IPS-18a (cell line): Measurements from ENCODE around the gene BCAS4.

Source experiments
- H3K27ac ChIP-seq: one replicate; pipeline ENCODE4 v1.5.1; 2013; ENCODE audit warnings: low read length
- H3K27me3 ChIP-seq: one replicate; pipeline ENCODE4 v1.6.1; 2013; ENCODE audit warnings: mild to moderate bottlenecking, low read length; ENCODE audit not compliant: control insufficient read depth, insufficient read depth
- H3K36me3 ChIP-seq: one replicate; pipeline ENCODE4 v1.6.1; 2013; ENCODE audit warnings: low read depth, low read length; ENCODE audit not compliant: control insufficient read depth
- H3K4me1 ChIP-seq: one replicate; pipeline ENCODE4 v1.6.1; 2013; ENCODE audit warnings: low read depth, low read length; ENCODE audit not compliant: control insufficient read depth
- H3K4me3 ChIP-seq: one replicate; pipeline ENCODE4 v1.5.1; 2013; ENCODE audit warnings: low read length
- H3K9ac ChIP-seq: one replicate; pipeline ENCODE4 v1.6.1; 2013; ENCODE audit warnings: mild to moderate bottlenecking, low read length, moderate library complexity
- H3K9me3 ChIP-seq: one replicate; pipeline ENCODE4 v1.6.1; 2013; ENCODE audit warnings: low read depth, low read length; ENCODE audit not compliant: control insufficient read depth

The BCAS4 gene

GRCh38 chr20:50916257-50916656 is 121.4 kb downstream of the BCAS4 start:
- no peak overlapping the region for H3K27ac ChIP-seq
- H3K36me3 ChIP-seq, result peaks cover 21% of the 10 kb centered on the region
- H3K9me3 ChIP-seq, result no peaks in the 10 kb centered on the region
- no peaks in the 10 kb centered on the region for H3K27me3 ChIP-seq
- peaks cover 4% of the 10 kb centered on the region for H3K4me1 ChIP-seq
- H3K4me3 ChIP-seq, result no peak overlapping the region
- no peak overlapping the region for H3K9ac ChIP-seq

GRCh38 chr20:50916934-50917333 is 122.1 kb downstream of the BCAS4 start:
- H3K27me3 ChIP-seq, result no peaks in the 10 kb centered on the region
- H3K27ac ChIP-seq, result no peak overlapping the region
- H3K4me1 ChIP-seq, result peaks cover 4% of the 10 kb centered on the region
- no peak overlapping the region for H3K9ac ChIP-seq
- H3K36me3 ChIP-seq, result peaks cover 21% of the 10 kb centered on the region
- H3K4me3 ChIP-seq, result no peak overlapping the region
- no peaks in the 10 kb centered on the region for H3K9me3 ChIP-seq

- Histone ChIP-seq H3K36me3 (peaks cover 27% of the 10 kb centered on the region), H3K9me3 (no peaks in the 10 kb centered on the region)
Observed at GRCh38 chr20:50918403-50918802, 123.5 kb downstream of the BCAS4 start.

GRCh38 chr20:50919567-50919966 is 124.7 kb downstream of the BCAS4 start:
- peaks cover 36% of the 10 kb centered on the region for H3K36me3 ChIP-seq
- H3K9ac ChIP-seq, result no peak overlapping the region
- no peaks in the 10 kb centered on the region for H3K27me3 ChIP-seq
- peaks cover 4% of the 10 kb centered on the region for H3K4me1 ChIP-seq
- no peaks in the 10 kb centered on the region for H3K9me3 ChIP-seq
- no peak overlapping the region for H3K27ac ChIP-seq
- H3K4me3 ChIP-seq, result no peak overlapping the region

More at GRCh38 chr20:50918403-50918802, 123.5 kb downstream of the BCAS4 start:
- H3K9ac ChIP-seq, result no peak overlapping the region
- H3K27ac ChIP-seq, result no peak overlapping the region
- peaks cover 4% of the 10 kb centered on the region for H3K4me1 ChIP-seq
- no peaks in the 10 kb centered on the region for H3K27me3 ChIP-seq
- no peak overlapping the region for H3K4me3 ChIP-seq

GRCh38 chr20:50920997-50921396 is 126.1 kb downstream of the BCAS4 start:
- H3K4me3 ChIP-seq, result no peak overlapping the region
- no peaks in the 10 kb centered on the region for H3K9me3 ChIP-seq
- H3K4me1 ChIP-seq, result no peaks in the 10 kb centered on the region
- H3K27ac ChIP-seq, result no peak overlapping the region
- no peak overlapping the region for H3K9ac ChIP-seq
- peaks cover 46% of the 10 kb centered on the region for H3K36me3 ChIP-seq
- H3K27me3 ChIP-seq, result no peaks in the 10 kb centered on the region

- H3K27ac ChIP-seq, result no peak overlapping the region
- no peak overlapping the region for H3K4me3 ChIP-seq
- no peaks in the 10 kb centered on the region for H3K9me3 ChIP-seq
- peaks cover 47% of the 10 kb centered on the region for H3K36me3 ChIP-seq
- no peaks in the 10 kb centered on the region for H3K27me3 ChIP-seq
- no peak overlapping the region for H3K9ac ChIP-seq
- H3K4me1 ChIP-seq, result peaks cover 4% of the 10 kb centered on the region
Observed at GRCh38 chr20:50921803-50922501, 127.1 kb downstream of the BCAS4 start.

GRCh38 chr20:50924261-50924920 is 129.5 kb downstream of the BCAS4 start:
- H3K4me3 ChIP-seq, result no peak overlapping the region
- peaks cover 69% of the 10 kb centered on the region for H3K36me3 ChIP-seq
- H3K27me3 ChIP-seq, result no peaks in the 10 kb centered on the region
- no peaks in the 10 kb centered on the region for H3K9me3 ChIP-seq
- H3K27ac ChIP-seq, result no peak overlapping the region
- H3K9ac ChIP-seq, result no peak overlapping the region
- H3K4me1 ChIP-seq, result peaks cover 15% of the 10 kb centered on the region

GRCh38 chr20:50926530-50926929 is 131.7 kb downstream of the BCAS4 start:
- Histone ChIP-seq H3K36me3 (peaks cover 58% of the 10 kb centered on the region), H3K27me3 (no peaks in the 10 kb centered on the region), H3K27ac (no peak overlapping the region), H3K9ac (no peak overlapping the region), H3K4me1 (peaks cover 15% of the 10 kb centered on the region), H3K9me3 (no peaks in the 10 kb centered on the region), H3K4me3 (no peak overlapping the region)
